Hematopoietic multipotent progenitor cell treated with erythropoietin and hydrocortisone succinate and interleukin-3 and kit ligand, for 15 days (in vitro differentiated cells): ENCODE data around the gene IRAK2.
A peak's percentile ranks its signal among the peaks of the same experiment; 100 is the strongest.
"Not testable (repeated sequence)": the region's sequence is repeated elsewhere in the genome, so short reads cannot be mapped to it uniquely, and the experiment has no call there.

ENCODE experiments used
- DNase-seq: peaks from one replicate; pipeline ENCODE4 v3.0.0-alpha.2; 2015; ENCODE audit warnings: low spot score

Gene IRAK2, protein sequence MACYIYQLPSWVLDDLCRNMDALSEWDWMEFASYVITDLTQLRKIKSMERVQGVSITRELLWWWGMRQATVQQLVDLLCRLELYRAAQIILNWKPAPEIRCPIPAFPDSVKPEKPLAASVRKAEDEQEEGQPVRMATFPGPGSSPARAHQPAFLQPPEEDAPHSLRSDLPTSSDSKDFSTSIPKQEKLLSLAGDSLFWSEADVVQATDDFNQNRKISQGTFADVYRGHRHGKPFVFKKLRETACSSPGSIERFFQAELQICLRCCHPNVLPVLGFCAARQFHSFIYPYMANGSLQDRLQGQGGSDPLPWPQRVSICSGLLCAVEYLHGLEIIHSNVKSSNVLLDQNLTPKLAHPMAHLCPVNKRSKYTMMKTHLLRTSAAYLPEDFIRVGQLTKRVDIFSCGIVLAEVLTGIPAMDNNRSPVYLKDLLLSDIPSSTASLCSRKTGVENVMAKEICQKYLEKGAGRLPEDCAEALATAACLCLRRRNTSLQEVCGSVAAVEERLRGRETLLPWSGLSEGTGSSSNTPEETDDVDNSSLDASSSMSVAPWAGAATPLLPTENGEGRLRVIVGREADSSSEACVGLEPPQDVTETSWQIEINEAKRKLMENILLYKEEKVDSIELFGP

DNA sequence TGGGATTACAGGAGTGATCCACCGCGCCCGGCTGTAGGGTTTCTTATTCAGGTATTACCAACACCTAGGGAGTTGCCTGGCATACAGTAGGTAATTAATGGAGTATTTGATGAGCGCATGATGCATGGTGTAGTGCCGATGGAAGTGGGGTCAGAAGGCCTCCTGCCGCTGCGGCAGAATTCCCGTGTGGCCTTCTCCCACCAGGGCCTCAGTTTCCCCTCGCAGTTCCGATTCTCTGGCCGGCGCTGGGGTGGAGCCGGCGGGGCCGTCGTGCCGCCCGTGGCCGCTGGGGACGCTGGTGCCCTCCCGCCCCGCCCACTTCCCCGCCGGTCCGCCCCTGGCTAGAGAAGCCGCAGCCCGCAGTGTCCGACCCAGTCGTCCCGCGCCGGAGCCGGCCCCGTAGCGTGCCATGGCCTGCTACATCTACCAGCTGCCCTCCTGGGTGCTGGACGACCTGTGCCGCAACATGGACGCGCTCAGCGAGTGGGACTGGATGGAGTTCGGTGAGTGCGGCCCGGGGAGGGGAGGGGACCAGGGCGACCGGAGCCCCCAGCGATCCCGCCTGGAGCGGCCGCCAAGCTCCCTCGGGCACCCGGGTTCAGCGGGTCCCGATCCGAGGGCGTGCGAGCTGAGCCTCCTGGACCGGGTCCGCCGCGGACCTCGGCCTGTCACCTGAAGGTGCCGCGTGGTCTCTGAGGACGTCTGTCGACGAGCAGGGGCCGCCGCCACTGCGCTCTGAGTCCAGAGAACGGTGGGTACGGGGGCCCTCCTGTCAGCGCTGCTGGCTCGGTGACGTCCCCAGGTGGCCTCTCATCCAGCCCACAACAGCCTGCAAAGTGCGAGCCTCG, at the start of gene IRAK2:
IRAK2 (plus strand) TSS at position 374 of the 848 bp plus-strand sequence; CDS start at position 410, 36 bp downstream.
- peak; percentile 66 for DNase-seq

DNA sequence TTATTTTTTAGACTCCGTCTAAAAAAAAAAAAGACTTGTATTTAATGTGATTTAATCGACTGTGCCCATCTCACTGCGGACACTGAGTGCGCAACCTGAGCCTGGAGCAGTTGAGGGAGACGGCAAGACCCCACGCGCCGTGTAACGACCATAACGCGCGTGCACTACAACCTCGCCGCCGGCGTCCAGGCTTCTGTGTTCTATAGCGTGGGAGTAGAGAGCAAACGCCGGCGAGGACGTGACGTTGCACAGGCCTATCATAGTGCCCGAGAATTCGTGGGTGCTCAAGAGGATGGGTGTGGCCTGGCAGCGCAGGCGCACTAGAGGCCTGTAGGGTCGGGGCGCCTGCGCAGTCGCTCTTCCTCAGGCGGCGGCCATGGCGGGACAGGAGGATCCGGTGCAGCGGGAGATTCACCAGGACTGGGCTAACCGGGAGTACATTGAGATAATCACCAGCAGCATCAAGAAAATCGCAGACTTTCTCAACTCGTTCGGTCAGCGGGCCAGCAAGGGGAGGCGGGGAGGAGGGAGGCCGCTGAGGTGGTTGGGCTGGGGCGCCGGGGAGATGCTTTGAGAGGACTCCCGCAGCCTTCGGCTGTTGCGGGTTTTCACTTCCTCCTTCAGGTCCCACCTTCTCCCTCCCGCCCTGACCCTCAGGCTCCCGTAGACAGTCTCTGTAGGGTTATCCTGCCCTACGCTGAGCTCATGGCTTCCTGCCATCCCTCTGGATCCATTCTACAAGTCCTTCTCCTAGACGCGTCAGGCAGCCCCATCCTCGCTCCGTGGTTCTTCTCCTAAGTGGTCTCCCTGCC, 49.2 kb upstream of the IRAK2 start, which contains the start of gene BRK1:
BRK1 (plus strand) TSS at position 350 of the 812 bp plus-strand sequence; CDS start at position 377, 27 bp downstream.
- DNase-seq = peak; percentile 98

DNA sequence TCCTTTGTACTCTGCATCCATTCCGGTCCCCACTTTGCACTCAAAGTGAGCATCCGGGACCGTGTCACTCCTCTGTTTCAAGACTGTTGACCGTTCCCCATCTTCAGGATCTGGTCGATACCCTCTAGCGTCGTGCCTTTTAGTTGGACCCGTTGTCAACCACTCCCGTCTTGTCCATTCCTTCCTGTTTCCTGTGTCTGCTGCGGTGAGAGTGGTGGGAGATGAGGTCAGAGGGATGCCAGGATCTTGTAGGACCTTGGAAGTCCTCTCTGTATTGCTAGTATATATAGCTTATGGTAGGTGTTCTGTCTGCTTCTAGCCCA, 48.6 kb upstream of the IRAK2 start:
- no peak for DNase-seq

DNA sequence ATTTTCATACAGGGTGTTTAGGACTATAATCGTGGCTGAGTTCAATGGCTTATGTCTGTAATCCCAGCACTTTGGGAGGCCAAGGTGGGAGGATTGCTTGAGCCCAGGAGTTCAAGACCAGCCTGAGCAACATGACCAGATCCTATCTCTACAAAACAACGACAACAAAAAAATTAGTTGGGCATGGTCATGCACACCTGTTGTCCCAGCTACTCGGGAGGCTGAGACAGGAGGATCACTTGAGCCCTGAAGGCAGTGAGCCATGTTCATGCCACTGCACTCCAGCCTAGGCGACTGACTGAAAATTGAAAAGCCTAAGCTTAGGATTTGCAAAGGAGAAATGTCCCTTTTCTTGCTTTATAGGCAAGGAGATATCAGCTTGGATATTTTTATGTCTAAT, 47.8 kb upstream of the IRAK2 start:
- no peak for DNase-seq

DNA sequence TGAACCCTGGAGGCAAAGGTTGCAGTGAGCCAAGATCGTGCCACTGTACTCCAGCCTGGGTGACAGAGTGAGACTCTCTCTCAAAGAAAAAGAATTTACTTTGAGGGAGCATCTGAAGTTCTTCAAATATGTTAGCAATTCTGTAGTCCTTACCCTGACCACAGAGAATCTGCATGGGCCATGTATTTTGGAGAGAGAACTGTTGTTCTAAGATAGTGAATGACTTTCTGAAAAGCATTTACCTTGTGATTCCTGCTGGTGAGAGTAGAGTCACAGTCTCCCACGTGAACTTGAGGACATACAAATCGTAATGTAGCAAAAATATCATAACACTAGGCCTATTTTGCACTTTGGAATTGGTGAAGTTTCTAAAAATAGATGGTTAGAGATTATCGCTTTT, 45.3 kb upstream of the IRAK2 start:
- DNase-seq = no peak

DNA sequence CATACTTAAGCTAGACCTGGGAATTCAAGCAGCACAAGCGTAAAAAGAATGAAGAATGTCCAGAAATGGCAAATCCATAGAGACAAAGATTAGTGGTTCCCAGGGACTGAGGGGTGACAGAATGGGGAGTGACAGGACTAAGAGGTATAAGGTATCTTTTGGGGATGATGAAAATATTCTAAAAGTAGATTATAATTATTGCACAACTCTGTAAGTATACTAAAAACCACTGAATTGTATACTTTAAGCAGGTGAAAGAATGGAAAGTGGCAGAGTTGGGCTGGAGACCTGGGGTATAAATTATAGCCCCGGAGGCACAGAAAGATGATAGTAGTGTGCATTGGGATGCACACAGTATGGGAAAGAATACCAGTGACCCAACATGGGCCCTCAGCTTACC, 43.7 kb upstream of the IRAK2 start:
- DNase-seq = no peak

DNA sequence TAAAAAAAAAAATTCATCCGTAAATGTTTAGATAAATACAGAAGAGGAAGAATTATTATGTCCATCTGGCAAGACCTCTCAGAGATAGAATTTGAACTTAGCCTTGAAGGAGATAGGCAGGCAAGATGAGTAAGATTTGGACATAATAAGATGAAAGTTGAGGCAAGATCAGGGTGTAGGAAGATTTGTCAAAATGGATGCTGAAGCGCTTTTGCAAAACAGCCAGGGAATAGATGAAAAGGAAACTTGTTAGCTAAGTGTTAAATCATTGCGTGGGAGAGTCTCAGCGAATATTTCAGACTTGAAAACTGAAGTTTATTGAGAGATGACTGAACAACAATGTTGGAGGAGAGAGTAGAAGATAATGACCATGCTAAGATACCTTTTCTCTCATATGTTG, 42.0 kb upstream of the IRAK2 start:
- no peak for DNase-seq

DNA sequence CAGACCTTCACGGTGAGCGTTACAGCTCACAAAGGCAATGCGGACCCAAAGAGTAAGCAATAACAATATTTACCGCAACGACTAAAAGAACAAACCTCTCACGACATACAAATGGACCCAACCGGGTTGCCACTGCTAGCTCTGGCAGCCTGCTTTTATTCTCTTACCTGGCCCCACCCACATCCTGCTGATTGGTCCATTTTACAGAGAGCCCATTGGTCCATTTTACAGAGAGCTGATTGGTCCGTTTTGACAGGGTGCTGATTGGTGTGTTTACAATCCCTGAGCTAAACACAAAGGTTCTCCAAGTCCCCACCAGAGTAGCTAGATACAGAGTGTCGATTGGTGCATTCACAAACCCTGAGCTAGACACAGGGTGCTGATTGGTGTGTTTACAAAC, 28.8 kb upstream of the IRAK2 start:
- DNase-seq = not testable (repeated sequence)

DNA sequence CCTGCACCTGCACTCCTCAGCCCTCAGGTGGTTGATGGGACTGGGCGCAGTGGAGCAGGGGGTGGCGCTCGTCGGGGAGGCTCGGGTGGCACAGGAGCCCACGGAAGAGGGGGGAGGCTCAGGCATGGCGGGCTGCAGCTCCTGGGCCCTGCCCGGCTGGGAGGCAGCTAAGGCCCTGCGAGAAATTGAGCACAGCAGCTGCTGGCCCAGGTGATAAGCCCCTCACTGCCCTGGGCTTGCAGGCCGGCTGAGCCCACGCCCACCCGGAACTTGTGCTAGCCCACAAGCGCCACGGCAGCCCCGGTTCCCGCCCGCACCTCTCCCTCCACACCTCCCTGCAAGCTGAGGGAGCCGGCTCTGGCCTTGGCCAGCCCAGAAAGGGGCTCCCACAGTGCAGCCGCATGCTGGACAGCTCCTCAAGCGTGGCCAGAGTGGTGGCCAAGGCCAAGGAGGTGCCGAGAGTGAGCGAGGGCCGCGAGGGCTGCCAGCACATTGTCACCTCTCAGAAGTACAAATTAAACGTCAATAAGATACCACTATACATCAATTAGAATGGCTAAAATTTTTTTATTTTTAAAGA, 28.2 kb upstream of the IRAK2 start:
- DNase-seq = no peak

DNA sequence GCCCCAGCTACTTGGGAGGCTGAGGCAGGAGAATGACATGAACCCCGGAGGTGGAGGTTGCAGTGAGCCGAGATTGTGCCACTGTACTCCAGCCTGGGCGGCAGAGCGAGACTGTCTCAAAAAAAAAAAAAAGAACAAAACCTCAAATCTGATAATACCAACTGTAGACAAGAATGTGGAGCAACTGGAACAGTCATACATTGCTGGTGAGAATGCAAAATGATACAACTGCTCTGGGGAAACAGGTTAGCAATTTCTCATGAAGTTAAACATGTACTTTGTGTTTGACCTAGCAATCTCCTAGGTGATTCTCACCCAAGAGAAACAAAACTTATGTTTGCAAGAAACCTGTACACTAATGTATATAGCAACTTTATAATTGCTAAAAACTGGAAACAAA, 27.5 kb upstream of the IRAK2 start:
- DNase-seq = no peak

DNA sequence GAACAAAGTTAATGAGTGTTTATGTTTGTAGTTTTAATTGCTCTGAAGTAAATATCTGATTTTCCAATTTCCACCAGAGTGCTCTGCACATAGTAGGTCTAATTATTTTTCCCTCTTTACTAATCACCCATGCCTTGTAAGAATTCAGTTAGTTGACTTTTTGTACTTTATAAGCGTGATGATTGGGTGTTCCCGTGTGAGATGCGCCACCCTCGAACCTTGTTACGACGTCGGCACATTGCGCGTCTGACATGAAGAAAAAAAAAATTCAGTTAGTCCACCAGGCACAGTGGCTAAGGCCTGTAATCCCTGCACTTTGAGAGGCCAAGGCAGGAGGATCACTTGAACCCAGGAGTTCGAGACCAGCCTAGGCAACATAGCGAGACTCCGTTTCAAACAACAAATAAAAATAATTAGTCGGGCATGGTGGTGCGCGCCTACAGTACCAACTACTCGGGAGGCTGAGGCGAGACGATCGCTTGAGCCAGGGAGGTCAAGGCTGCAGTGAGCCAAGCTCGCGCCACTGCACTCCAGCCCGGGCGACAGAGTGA, 23.6 kb upstream of the IRAK2 start:
- DNase-seq = no peak

DNA sequence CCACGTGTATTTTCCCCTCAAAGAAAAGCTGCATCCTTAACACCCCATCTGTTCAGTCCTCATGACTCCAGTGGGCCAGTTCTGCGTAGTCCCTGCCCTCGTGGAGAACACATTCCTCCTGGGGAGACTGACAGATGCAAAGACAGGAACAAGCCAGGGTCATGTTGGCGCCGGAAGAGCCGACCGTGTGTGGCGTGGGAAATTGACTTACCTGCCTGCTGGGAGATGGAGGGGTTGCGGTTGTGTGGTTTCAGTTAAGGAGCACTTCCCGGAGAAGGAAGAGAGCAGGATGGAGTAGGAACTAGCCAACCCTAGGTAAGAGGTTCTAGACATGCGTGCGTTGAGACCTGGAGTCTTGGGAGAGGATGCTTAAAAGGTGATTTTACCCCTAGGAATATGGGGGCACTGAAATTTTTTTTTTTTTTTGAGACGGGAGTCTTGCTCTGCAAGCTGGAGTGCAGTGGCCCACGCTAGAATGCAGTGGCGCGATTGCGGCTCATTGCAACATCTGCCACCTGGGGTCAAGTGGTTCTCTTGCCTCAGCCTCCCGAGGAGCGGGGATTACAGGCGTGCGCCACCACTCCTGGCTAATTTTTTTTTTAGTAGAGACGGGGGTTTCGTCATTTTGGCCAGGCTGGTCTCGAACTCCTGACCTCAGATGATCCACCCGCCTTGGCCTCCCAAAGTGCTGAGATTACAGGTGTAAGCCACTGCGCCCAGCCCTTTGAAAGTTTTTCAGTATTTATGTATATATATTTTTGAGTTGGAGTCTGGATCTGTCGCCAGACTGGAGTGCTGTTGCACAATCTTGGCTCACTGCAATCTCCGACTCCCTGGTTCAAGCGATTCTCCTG, 21.8 kb upstream of the IRAK2 start:
- DNase-seq = no peak

DNA sequence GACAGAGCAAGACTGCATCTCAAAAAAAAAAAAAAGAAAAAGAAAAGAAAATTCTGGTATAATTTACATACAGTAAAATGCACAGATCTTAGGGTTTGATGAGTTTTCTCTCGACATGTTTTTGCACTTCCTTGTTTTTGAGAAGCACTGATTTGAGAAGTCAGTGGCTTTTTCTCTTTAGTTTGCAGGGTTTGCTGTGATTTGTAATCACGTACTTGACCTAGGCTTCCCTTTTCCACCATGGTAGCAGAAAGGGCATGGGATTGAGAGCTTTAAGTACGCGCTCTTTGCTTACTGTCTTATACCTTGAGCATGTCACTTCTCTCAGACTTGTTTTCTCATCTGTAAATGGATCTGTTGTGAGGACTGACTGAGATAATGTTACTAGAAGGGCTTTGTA, 19.0 kb upstream of the IRAK2 start:
- no peak for DNase-seq

DNA sequence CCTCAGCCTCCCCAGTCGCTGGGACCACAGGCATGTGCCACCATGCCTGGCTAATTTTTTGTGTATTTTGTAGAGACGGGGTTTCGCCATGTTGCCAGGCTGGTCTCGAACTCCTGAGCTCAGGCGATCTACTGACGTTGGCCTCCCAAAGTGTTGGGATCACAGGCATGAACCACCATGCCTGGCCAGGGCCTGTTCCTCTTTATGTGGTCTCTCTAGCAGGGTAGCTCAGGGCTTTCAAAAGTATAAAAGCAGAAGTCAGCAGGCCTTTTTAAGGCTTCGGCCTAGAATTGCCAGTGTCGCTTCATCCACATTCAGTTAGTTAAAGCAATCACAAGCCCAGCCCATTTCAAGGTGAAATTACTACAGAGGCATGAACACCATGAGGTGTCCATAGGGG, 15.5 kb upstream of the IRAK2 start:
- no peak for DNase-seq

DNA sequence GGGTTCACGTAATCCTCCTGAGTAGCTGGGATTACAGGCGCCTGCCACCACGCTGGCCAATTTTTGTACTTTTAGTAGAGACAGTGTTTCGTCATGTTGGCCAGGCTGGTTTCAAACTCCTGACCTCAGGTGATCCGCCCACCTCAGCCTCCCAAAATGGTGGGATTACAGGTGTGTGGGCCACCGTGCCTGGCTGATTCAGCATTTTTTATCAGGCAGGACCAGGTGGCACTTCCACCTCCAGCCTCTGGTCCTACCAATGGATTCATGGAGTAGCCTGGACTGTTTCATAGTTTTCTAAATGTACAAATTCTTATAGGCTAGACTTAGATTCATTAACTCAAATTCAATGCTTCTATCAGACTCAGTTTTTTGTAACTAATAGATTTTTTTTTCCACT, 13.7 kb upstream of the IRAK2 start:
- no peak for DNase-seq

DNA sequence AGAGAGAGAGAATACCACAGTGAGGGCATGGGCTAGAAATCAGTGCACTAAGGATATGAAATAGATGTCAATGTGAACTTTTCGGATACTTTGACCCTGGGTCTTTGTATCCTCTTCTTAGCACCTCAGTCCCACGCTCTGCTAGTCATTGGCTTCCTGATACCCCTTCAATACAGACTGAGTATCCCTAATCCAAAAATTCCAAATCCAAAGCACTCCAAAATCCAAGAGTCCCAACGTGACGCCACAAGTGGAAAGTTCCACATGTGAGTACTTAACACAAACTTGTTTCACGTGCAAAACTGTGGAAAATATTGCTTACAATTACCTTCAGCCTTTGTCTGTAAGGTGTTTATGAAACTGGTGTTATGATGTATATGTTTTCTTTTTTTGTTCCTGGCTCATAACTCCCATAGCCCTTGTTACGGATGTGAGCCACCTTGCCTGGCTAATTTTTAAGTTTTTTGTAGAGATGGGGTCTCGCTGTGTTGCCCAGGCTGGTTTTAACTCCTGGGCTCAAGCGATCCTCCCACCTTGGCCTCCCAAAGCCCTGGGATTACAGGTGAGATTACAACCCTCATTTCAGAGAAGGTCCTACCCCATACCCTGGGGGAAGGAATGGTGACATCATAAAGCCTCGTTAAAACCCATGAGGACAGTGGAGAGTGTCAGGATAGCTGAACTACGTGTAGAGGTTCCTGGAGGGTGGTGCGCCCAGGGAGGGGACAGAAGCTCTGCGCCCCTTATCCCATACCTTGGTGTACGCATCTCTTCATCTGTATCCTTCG, 10.2 kb upstream of the IRAK2 start:
- no peak for DNase-seq

DNA sequence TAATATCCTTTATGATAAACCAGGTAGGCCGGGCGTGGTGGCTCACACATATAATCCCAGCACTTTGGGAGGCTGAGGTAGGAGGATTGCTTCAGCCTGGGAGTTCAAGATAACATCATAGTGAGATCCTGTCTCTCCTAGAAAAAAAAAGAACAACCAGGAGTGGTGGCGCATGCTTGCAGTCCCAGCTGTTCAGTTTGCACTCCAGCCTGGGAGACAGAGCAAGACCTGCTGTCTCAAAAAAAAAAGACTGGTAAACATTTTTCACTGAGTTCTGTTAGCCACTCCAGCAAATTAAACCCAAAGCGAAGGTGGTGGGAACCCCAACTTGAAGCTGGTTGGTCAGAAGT, 9.6 kb upstream of the IRAK2 start:
- no peak for DNase-seq

DNA sequence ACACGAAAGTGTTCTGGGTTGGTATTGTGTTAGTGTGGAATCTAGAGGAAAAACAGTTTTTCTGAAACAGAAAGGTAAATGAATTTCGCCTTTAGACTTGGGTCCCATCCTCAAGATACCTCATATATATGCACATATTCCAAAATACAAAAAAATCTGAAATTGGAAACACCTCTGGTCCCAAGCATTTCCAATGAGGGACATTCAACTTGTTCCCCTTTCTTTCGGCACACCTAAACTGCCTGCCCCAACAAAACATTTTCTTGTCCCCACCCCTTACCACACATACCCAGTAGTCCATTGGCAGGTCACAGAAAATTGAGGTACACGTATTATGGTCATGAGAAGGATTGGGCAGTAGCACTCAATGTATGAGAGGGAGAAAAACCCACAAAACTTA, 9.1 kb upstream of the IRAK2 start:
- DNase-seq = no peak

DNA sequence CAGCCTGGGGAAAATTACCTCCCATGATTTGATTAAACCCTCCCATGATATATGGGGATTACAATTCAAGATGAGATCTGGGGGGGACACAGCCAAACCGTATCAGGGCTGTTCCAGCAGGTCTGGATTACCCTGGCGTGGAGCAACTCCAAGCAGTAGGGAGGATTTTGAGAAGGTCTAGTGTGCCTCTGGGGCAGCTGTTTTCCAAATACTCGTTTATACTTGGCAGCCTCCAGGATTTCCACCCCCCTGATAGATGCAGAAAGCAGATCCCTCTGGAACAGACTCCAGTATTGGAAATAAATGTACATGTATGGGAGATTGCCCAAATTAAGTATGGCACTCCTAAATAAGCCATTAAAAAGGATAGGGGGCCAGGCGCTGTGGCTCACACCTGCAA, 7.7 kb upstream of the IRAK2 start:
- DNase-seq = no peak

DNA sequence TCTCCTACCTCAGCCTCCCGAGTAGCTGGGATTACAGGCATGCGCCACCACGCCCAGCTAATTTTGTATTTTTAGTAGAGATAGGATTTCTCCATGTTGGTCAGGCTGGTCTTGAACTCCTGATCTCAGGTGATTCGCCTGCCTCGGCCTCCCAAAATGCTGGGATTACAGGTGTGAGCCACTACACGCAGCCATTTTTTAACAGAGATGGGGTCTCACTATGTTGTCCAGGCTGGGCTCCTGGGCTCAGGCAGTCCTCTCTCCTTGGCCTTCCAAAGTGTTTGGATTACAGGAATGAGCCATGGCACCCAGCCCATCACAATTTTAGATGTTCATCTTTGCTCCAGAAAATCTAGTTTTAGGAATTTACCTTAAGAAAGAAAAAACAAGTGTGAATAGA, 6.2 kb upstream of the IRAK2 start:
- DNase-seq = not testable (repeated sequence)
